K562 (cell line): ENCODE results near the gene OR6C3. TPM values are rescaled to one million over a fixed set of nuclear protein-coding genes. Genes with fewer than 3 reads are reported as not detected.
"Not testable (repeated sequence)": the region's sequence is repeated elsewhere in the genome, so short reads cannot be mapped to it uniquely, and the experiment has no call there.

Experiments
- ATAC-seq: fragments of 200-7000 bp; cut with Tn5 transposase; 3 replicates; pipeline ENCODE4 v1.9.1; 2020; ENCODE audit warnings: moderate library complexity
- BruUV-seq: library from RNA; stranded (reverse); fragments of 400-500 nt; replicated peaks from 2 replicates; lab custom pipeline; 2021; lab: Mats Ljungman, UMichigan
- CTCF ChIA-PET: fragments of 300-600 bp; formaldehyde crosslinking; extraction: SDS; loops from one replicate; lab custom pipeline; 2021; ENCODE audit warnings: low intra/inter-chr PET ratio; lab: Yijun Ruan, JAX
- POLR2A ChIA-PET: fragments of 300-600, 350-650 bp; sonication (Branson Sonifier 250); formaldehyde crosslinking; extraction: SDS; loops from one replicate; lab custom pipeline; 2021; ENCODE audit warnings: antibody characterized with exemption, inconsistent platforms; lab: Yijun Ruan, JAX
- DNase-seq, 4 experiments: peaks; one replicate each; pipeline versions ENCODE4 v3.0.0 to v3.0.0-alpha.2; 2011 to 2018; ENCODE audit warnings: low spot score in 3 of 4, mixed read lengths in 3 of 4; ENCODE audit errors: extremely low read depth in 1 of 4
- FAIRE-seq: peaks from 2 replicates; lab custom pipeline; 2011; peaks lifted over from hg19 to GRCh38; lab: Jason Lieb, UNC
- H2AFZ ChIP-seq: 2 replicates; pipeline ENCODE4 v1.6.0; 2011; ENCODE audit warnings: low read depth, low read length, control low read depth, inconsistent platforms
- H3K27ac ChIP-seq: fragments of 200-600 bp; 3 replicates; pipeline ENCODE4 v1.8.0; 2011; ENCODE audit warnings: low read depth, mild to moderate bottlenecking, control low read depth, inconsistent platforms, low read length, moderate library complexity, mixed read lengths; ENCODE audit errors: extremely low read depth
- H3K27me3 ChIP-seq, 2 experiments: fragments of 300-600 bp in 1 of 2; 2 replicates in 1 of 2; 3 replicates in 1 of 2; pipeline versions ENCODE4 v1.6.0 to v1.8.0; 2011; ENCODE audit warnings: inconsistent platforms in 2 of 2, low read length in 2 of 2, mild to moderate bottlenecking in 1 of 2, mixed read lengths in 1 of 2, moderate library complexity in 1 of 2; ENCODE audit not compliant: control insufficient read depth in 2 of 2, insufficient read depth in 2 of 2
- H3K36me3 ChIP-seq: fragments of 300-600 bp; 3 replicates; pipeline ENCODE4 v1.8.0; 2011; ENCODE audit warnings: mild to moderate bottlenecking, low read length, inconsistent platforms; ENCODE audit not compliant: control insufficient read depth, insufficient read depth
- H3K4me1 ChIP-seq, 2 experiments: fragments of 200-600 bp in 1 of 2; replicated peaks in 1 of 2; 2 replicates in 1 of 2; 3 replicates in 1 of 2; pipeline versions ENCODE4 v1.5.1 to v1.8.0; 2011; ENCODE audit warnings: inconsistent platforms in 2 of 2, low read length in 2 of 2, mild to moderate bottlenecking in 1 of 2, mixed read lengths in 1 of 2, moderate library complexity in 1 of 2; ENCODE audit not compliant: control insufficient read depth in 2 of 2, insufficient read depth in 2 of 2
- H3K4me2 ChIP-seq: 2 replicates; pipeline ENCODE4 v1.6.1; 2011; ENCODE audit warnings: low read length, control low read depth, inconsistent platforms, mixed read lengths; ENCODE audit not compliant: insufficient read depth
- H3K4me3 ChIP-seq: fragments of 200-600 bp; sonication (generic), shearing (Covaris generic); 2 replicates; pipeline ENCODE4 v1.5.1; 2016; ENCODE audit warnings: control low read depth, inconsistent platforms
- H3K79me2 ChIP-seq: fragments of 200-600 bp; 3 replicates; pipeline ENCODE4 v1.8.0; 2011; ENCODE audit warnings: low read length, inconsistent platforms; ENCODE audit not compliant: control insufficient read depth, insufficient read depth
- H3K9ac ChIP-seq, 2 experiments: 2 replicates each; pipeline versions ENCODE4 v1.6.0 to v1.6.1; 2011; ENCODE audit warnings: low read depth in 2 of 2, low read length in 2 of 2, control low read depth in 1 of 2, inconsistent platforms in 1 of 2, mild to moderate bottlenecking in 1 of 2, mixed read lengths in 1 of 2; ENCODE audit not compliant: insufficient read depth in 1 of 2
- H3K9me1 ChIP-seq: one replicate; pipeline ENCODE4 v1.6.0; 2011; ENCODE audit warnings: inconsistent platforms, mild to moderate bottlenecking, low read length, moderate library complexity; ENCODE audit not compliant: control insufficient read depth, insufficient read depth
- H3K9me3 ChIP-seq: replicated peaks from 2 replicates; pipeline ENCODE4 v1.5.1; 2011; ENCODE audit warnings: low read depth, low read length, inconsistent platforms; ENCODE audit not compliant: control insufficient read depth, insufficient read depth
- H4K20me1 ChIP-seq: replicated peaks from 2 replicates; pipeline ENCODE4 v1.6.1; 2011; ENCODE audit warnings: low read length, inconsistent platforms, mixed read lengths; ENCODE audit not compliant: control insufficient read depth, insufficient read depth
- E2F5 ChIP-seq: sonication (generic); formaldehyde crosslinking; IDR thresholded peaks from 2 replicates; pipeline ENCODE4 v1.8.0; 2022; ENCODE audit warnings: mild to moderate bottlenecking, missing genetic modification reagents
- MAZ ChIP-seq, 2 experiments: fragments of 450-650 bp in 1 of 2; sonication (generic) in 1 of 2; formaldehyde crosslinking; IDR thresholded peaks in 1 of 2; conservative IDR thresholded peaks in 1 of 2; 2 replicates each; pipeline versions ENCODE4 v1.4.0 to v1.5.0; 2020; ENCODE audit warnings: mild to moderate bottlenecking in 1 of 2, missing genetic modification reagents in 1 of 2
- PCBP2 ChIP-seq: fragments of 200-400 bp; formaldehyde crosslinking; IDR thresholded peaks from 2 replicates; pipeline ENCODE4 v1.6.1; 2018; ENCODE audit warnings: low read length, low read depth, mild to moderate bottlenecking, moderate library complexity; ENCODE audit not compliant: poor library complexity, severe bottlenecking
- SRSF9 ChIP-seq: fragments of 200-400 bp; formaldehyde crosslinking; IDR thresholded peaks from 2 replicates; pipeline ENCODE4 v1.6.1; 2017; ENCODE audit warnings: low read depth, low read length, borderline replicate concordance
- ZNF707 ChIP-seq: fragments of 250-450 bp; sonication (Bioruptor Pico); conservative IDR thresholded peaks from 2 replicates; pipeline ENCODE4 v1.8.0; 2022; ENCODE audit warnings: inconsistent platforms, mild to moderate bottlenecking, moderate library complexity
- WGBS: fragments of 100-300 bp; shearing (Covaris generic); methylation state at CpG from one replicate; pipeline ENCODE4 v1.1.6; 2016; ENCODE audit warnings: low coverage, mixed read lengths; ENCODE audit not compliant: insufficient coverage; ENCODE audit errors: missing lambda C conversion rate; 5-methylcytosine and 5-hydroxymethylcytosine counted together
- in situ Hi-C: fragments of 300-500 bp; cut with MboI; formaldehyde crosslinking; loops from 4 replicates; pipeline ENCODE4 v1.15.0; 2018; ENCODE audit warnings: inconsistent platforms, mixed read lengths
- intact Hi-C: fragments of 100-400 bp; cut with micrococcal nuclease; formaldehyde crosslinking; loops from 2 replicates; pipeline ENCODE4 v1.14.2; 2022
- polyA plus RNA-seq, 8 experiments: library from polyadenylated mRNA; depleted of rRNA in 4 of 8; stranded (reverse) in 5 of 8; unstranded in 3 of 8; fragments of >200 nt; fragmentation: Nextera tagmentation in 2 of 8; fragmentation: Illumina TruSeq in 1 of 8; extraction: Ambion mirVana in 2 of 8; extraction: Trizol in 1 of 8; gene quantifications; 2 replicates each; pipeline versions ENCODE4 v1.2.1 to v1.2.3, GENCODE V29; 2011 to 2014; ENCODE audit warnings: inconsistent platforms in 1 of 8, missing spikeins in 1 of 8
- total RNA-seq, 7 experiments: library from RNA; depleted of rRNA in 6 of 7; stranded (reverse); fragments of >200 nt in 6 of 7; fragmentation: Illumina TruSeq in 2 of 7; extraction: Trizol in 2 of 7; gene quantifications; 2 replicates each; pipeline versions ENCODE4 v1.2.1 to v1.2.3, GENCODE V29; 2011 to 2021; ENCODE audit warnings: low replicate concordance in 1 of 7

OR6C3 gene
- total and polyA plus RNA-seq, 9 of the 15 experiments (the other 6 are each of a cell fraction or from before 2014, with no cell fraction given) = not detected

GRCh38 chr12:55336002-55336401, 5.5 kb downstream of the OR6C3 start (continued):
- TF ChIP-seq E2F5 (CRISPR knock-in tag) (no peak), ZNF707 (CRISPR knock-in tag) (no peak), PCBP2 (no peak), MAZ (CRISPR knock-in tag; conservative IDR thresholded peaks at IDR 0.05 in 1 of 2, IDR thresholded peaks at IDR 0.05 in 1 of 2) (no peak), SRSF9 (no peak)

- in situ Hi-C loops, FAIRE-seq, H3K36me3 ChIP-seq, H2AFZ ChIP-seq, ATAC-seq, H3K9me3 ChIP-seq, BruUV-seq, intact Hi-C loops, H3K27me3 ChIP-seq, H3K27ac ChIP-seq, DNase-seq, H3K4me1 ChIP-seq, H3K9ac ChIP-seq, H3K79me2 ChIP-seq, H3K4me2 ChIP-seq, H4K20me1 ChIP-seq, H3K9me1 ChIP-seq, H3K4me3 ChIP-seq, CTCF ChIA-PET: not testable (repeated sequence)
- WGBS = 0% methylated on average over 4 of the region's 4 CpGs
- POLR2A ChIA-PET = interaction anchor here (0.6 kb wide), 1 partner anchor 18 kb away, joined by 3 read pairs; no protein-coding TSS in a partner anchor
Measured at GRCh38 chr12:55355338-55355737, 24.8 kb downstream of the OR6C3 start.
